Ovary (tissue), 9 donors: ENCODE measurements around the gene GPHN. TPM values are rescaled to one million over a fixed set of nuclear protein-coding genes. Genes with fewer than 3 reads are reported as not detected.

ENCODE experiments used
- DNase-seq, 5 donors: peaks; one replicate each; pipeline ENCODE4 v3.0.0-alpha.2; 2019 to 2020
- H3K27ac ChIP-seq, 2 donors: fragments of 200-600 bp; one replicate each; pipeline versions ENCODE4 v1.5.1 to v1.8.0; 2019 to 2022
- H3K27me3 ChIP-seq: fragments of 200-600 bp; one replicate; pipeline ENCODE4 v1.8.0; 2022
- H3K36me3 ChIP-seq: fragments of 200-600 bp; sonication (generic); one replicate; pipeline ENCODE4 v1.5.1; 2019
- H3K4me1 ChIP-seq: one replicate; pipeline ENCODE4 v1.8.1; 2013; ENCODE audit warnings: mild to moderate bottlenecking, moderate library complexity; ENCODE audit not compliant: insufficient read depth
- H3K4me3 ChIP-seq: fragments of 200-600 bp; sonication (generic); one replicate; pipeline ENCODE4 v1.5.1; 2017
- H3K9me3 ChIP-seq, 2 donors: fragments of 200-600 bp in 1 of 2; sonication (generic) in 1 of 2; one replicate each; pipeline versions ENCODE4 v1.5.1 to v1.8.1; 2013 to 2019; ENCODE audit warnings: mild to moderate bottlenecking in 1 of 2, moderate library complexity in 1 of 2
- EP300 ChIP-seq: sonication (generic); formaldehyde crosslinking; IDR thresholded peaks from one replicate; pipeline ENCODE4 v1.6.1; 2017; ENCODE audit warnings: antibody characterized with exemption
- POLR2A ChIP-seq: fragments of 450-650 bp; IDR thresholded peaks from one replicate; pipeline ENCODE4 v1.6.1; 2017; ENCODE audit warnings: antibody characterized with exemption, mild to moderate bottlenecking, moderate library complexity
- WGBS, 3 donors: extraction: QIAGEN DNeasy Blood & Tissue Kit in 1 of 3; methylation state at CpG; one replicate each; pipeline versions ENCODE4 v1.1.5 to v1.1.7; 2013 to 2017; 5-methylcytosine and 5-hydroxymethylcytosine counted together
- intact Hi-C, 4 donors: fragments of 100-400 bp; cut with DNase I; formaldehyde crosslinking; loops; one replicate each; pipeline versions ENCODE4 v1.11.0 to v1.15.1; 2022 to 2023
- polyA plus RNA-seq, 2 donors: library from polyadenylated mRNA; stranded (reverse); fragments of 200-250 nt in 1 of 2; fragments of 350-450 nt in 1 of 2; fragmentation: Illumina TruSeq in 1 of 2; extraction: RNeasy Lipid Tissue Mini Kit (QIAGEN cat#74804) in 1 of 2; gene quantifications; one replicate each; pipeline ENCODE4 v1.2.3, GENCODE V29; 2013 to 2014
- total RNA-seq, 7 donors: library from RNA; depleted of rRNA in 2 of 7; stranded (reverse); fragments of >200 nt in 2 of 7; fragmentation: NEBNext Ultra II Directional in 3 of 7; extraction: Animal tissue kit (Norgen Biotek cat#: 25700) in 3 of 7; gene quantifications; one replicate each; pipeline versions ENCODE4 v1.1.0 to v1.2.4, GENCODE V29; 2016 to 2023
- TF ChIP-seq, protein P1 (sequence below), 3 donors: fragments of 450-650 bp in 2 of 3; fragments of 200-600 bp in 1 of 3; IDR thresholded peaks; one replicate each; pipeline versions ENCODE4 v1.5.1 to v1.8.0; 2016 to 2022; ENCODE audit warnings: antibody characterized with exemption in 3 of 3, mild to moderate bottlenecking in 1 of 3
- donor health status: DM: no; HTN: no; CAD: no; lungs with moderate emphysema.
- donor health status: DM: no; HTN: no; CAD: no.
- donor health status: Bipolar disorder and iron deficiency.
- donor health status: DM: yes; HTN: yes; CAD: no.
- donor health status: DM: no; HTN: no; CAD: no.
- donor health status: DM: yes; HTN: yes; CAD: no.

GPHN gene
- total and polyA plus RNA-seq, 9 donors = 8.3 to 44.9 (median 20.3) TPM

DNA sequence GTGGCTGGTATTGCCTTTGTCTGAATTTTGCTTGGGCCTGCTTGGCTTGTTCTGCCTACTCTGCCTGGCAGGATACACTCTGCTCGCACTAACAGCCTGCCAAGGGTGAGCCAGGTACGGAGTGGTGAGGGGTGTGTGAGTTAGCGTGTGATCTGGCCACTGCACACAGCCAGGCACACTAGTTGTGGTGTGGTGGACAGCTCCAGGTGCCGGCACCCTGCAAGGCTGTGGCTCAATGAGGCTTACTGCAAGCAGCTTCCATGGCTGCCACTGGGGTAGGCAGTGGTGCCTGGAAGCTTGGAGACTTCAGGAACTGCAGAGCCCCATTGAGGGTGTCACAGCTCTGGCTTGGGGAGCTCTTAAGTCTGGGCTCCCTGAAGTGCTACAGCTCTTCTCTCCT lies 87.4 kb downstream of the GPHN start:
- no peaks in the 10 kb centered on the region for H3K36me3 ChIP-seq
- no peak overlapping the region for H3K4me3 ChIP-seq
- TF ChIP-seq, protein P1, sequence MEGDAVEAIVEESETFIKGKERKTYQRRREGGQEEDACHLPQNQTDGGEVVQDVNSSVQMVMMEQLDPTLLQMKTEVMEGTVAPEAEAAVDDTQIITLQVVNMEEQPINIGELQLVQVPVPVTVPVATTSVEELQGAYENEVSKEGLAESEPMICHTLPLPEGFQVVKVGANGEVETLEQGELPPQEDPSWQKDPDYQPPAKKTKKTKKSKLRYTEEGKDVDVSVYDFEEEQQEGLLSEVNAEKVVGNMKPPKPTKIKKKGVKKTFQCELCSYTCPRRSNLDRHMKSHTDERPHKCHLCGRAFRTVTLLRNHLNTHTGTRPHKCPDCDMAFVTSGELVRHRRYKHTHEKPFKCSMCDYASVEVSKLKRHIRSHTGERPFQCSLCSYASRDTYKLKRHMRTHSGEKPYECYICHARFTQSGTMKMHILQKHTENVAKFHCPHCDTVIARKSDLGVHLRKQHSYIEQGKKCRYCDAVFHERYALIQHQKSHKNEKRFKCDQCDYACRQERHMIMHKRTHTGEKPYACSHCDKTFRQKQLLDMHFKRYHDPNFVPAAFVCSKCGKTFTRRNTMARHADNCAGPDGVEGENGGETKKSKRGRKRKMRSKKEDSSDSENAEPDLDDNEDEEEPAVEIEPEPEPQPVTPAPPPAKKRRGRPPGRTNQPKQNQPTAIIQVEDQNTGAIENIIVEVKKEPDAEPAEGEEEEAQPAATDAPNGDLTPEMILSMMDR (IDR thresholded peaks at IDR 0.05) = no peak
- no peak for TF ChIP-seq POLR2A
- TF ChIP-seq EP300 = no peak
- intact Hi-C loops = no loop called here
- no peak overlapping the region for H3K27ac ChIP-seq
- DNase-seq = no peak
- no peaks in the 10 kb centered on the region for H3K27me3 ChIP-seq
- no peaks in the 10 kb centered on the region for H3K4me1 ChIP-seq
- peaks cover 0 to 6% of the 10 kb centered on the region in 2 donors for H3K9me3 ChIP-seq
- 98% methylated on average over 4 of the region's 4 CpGs for WGBS, 3 donors

DNA sequence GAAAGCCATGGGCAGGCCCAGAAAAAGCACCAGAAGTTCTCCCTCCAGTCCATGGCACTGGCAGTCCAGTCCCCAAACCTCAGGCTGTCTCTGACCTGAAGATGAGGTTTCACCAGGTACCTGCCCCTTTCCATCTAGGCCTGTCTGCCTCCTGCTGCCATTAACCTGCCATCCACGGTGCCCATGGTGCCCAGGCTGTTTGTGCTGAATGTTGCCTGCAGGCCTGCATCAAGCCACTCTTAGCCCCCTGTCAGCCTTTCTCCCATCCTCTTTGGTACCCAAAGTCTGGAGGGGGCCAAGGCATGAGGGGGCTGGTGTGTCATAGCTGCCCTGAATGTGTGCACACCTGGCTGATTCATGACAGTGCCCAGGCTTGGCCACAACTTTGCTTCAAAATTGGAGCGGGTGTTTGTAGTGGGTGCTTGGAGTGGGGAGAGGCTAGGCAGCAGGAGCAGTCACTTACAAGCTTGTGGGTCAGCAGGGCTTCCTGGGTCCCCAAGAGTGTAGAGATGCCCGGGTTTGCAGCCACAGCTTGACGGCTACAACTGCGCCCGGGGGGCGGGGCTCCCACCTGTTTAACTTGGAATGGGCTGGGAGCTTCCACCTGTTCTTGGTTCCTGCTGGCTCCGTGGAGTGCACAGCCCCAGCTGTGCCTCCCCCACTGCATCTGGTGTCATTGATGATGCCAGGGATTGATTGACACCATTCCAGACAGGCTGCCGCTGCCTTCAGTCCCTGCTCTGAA lies 88.5 kb downstream of the GPHN start:
- Histone ChIP-seq H3K4me3 (no peak overlapping the region), H3K27me3 (no peaks in the 10 kb centered on the region), H3K9me3 (peaks cover 0 to 6% of the 10 kb centered on the region in 2 donors), H3K36me3 (no peaks in the 10 kb centered on the region), H3K4me1 (no peaks in the 10 kb centered on the region), H3K27ac (no peak overlapping the region)
- TF ChIP-seq POLR2A = no peak
- TF ChIP-seq, protein P1 (IDR thresholded peaks at IDR 0.05) = no peak
- no peak for TF ChIP-seq EP300
- 93 to 96% (median 93%) methylated on average over 9 of the region's 9 CpGs for WGBS, 3 donors
- no peak for DNase-seq
- intact Hi-C loops = no loop called here

DNA sequence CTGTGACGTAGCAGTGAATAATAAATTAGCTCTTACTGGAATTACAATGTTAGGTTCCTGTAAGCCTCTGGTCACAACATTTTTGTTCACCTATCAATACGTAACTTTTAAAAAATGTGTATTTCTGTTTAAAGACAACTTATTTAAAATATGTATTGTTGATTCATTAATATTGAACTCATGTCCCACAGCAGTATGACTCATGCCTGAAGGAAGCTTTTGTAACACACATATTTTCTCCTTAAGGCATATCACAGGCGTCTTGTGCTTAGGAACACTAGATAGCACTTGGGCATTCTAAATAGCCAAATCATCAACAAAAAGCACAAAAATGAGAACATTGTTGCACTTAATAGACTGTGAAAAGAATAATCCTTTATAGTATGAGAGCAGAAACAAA lies 92.5 kb downstream of the GPHN start:
- Histone ChIP-seq H3K27ac (no peak overlapping the region), H3K27me3 (no peaks in the 10 kb centered on the region), H3K4me3 (no peak overlapping the region), H3K9me3 (peaks cover 0 to 4% of the 10 kb centered on the region in 2 donors), H3K4me1 (no peaks in the 10 kb centered on the region), H3K36me3 (no peaks in the 10 kb centered on the region)
- WGBS, 3 donors = 80 to 86% (median 85%) methylated on average over 3 of the region's 3 CpGs
- no peak for TF ChIP-seq POLR2A
- TF ChIP-seq, protein P1 (IDR thresholded peaks at IDR 0.05) = no peak
- intact Hi-C loops = no loop called here
- DNase-seq = no peak

DNA sequence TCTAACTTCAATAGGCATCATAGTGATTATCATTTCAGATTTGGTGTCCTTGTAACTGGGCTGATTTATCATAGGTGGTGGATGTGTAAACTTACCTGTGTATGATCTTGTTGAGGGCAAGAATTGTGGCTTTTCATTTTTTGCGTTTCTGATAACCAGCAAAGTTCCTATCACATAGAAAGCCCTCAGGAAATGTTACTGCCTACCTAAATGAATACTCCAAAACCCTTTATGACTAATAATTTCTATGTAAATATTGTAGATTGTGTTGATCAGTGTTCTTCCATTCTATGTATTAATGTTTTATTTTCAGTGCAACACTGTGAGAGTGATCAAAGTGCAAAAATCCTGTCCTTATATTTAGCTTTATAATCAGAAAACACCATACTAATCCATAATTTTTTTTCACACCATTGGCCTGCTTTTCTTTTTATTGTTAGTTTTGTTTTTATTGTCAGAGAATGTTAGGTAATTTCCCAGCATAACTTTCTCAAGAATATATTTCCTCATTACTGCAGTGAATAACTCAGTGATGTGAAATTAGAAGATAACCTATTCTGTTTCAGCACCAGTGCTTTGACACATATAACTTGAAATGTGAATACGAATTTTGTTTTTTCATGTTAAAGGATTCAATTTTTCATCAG lies 94.1 kb downstream of the GPHN start:
- H3K27ac ChIP-seq = no peak overlapping the region
- WGBS, 3 donors = 71 to 83% (median 75%) methylated on average over 2 of the region's 2 CpGs
- DNase-seq = no peak
- no peaks in the 10 kb centered on the region for H3K36me3 ChIP-seq
- H3K9me3 ChIP-seq = peaks cover 0 to 3% of the 10 kb centered on the region in 2 donors
- H3K4me3 ChIP-seq = no peak overlapping the region
- H3K27me3 ChIP-seq = no peaks in the 10 kb centered on the region
- no peaks in the 10 kb centered on the region for H3K4me1 ChIP-seq
- intact Hi-C loops = no loop called here
- TF ChIP-seq POLR2A (no peak), EP300 (no peak)
- TF ChIP-seq, protein P1 (IDR thresholded peaks at IDR 0.05) = no peak
